ENCODE data around the gene CCDC59. TPM values are rescaled to one million over a fixed set of nuclear protein-coding genes. Genes with fewer than 3 reads are reported as not detected.
A peak's percentile ranks its signal among the peaks of the same experiment; 100 is the strongest.

CCDC59 gene
- polyA plus RNA-seq, 2 of the 4 experiments (the other 2 are of a cell fraction) = 62.0 to 70.4 TPM

GRCh38 chr12:82350161-82350560 lies 8.0 kb downstream of the CCDC59 start:
- Histone ChIP-seq H3K4me2 (no peak overlapping the region), H3K4me3 (no peak overlapping the region), H3K9me3 (no peaks in the 10 kb centered on the region), H3K27ac (no peak overlapping the region), H3K4me1 (no peaks in the 10 kb centered on the region)
- no peak for FAIRE-seq
- DNase-seq (ENCODE audit: low read depth in 1 of 2, low spot score in 1 of 2) = no peak
- whole genome bisulfite sequencing (ENCODE audit: missing lambda C conversion rate) = 93% methylated on average over 3 of the region's 3 CpGs
- ChIA-PET POLR2A (no interaction called here), CTCF (interaction anchor here (1.1 kb wide), 1 partner anchor 8 kb away, joined by 5 read pairs; the partner anchor contains the start of genes CCDC59 and METTL25)
- no peak for TF ChIP-seq HOXB5 (CRISPR knock-in tag; IDR thresholded peaks at IDR 0.05)
- no peak for TF ChIP-seq RFX5 (IDR thresholded peaks at IDR 0.05)
- TF ChIP-seq CEBPB (IDR thresholded peaks at IDR 0.05) = no peak
- no peak for TF ChIP-seq MAZ (IDR thresholded peaks at IDR 0.05; ENCODE audit: borderline replicate concordance, low read depth, low read length)
- no peak for TF ChIP-seq POLR2AphosphoS2 (conservative IDR thresholded peaks at IDR 0.05; ENCODE audit: low read length)
- TF ChIP-seq MYC (IDR thresholded peaks at IDR 0.05; ENCODE audit: borderline replicate concordance, low read length) = no peak
- TF ChIP-seq HES2 (IDR thresholded peaks at IDR 0.05) = no peak
- no peak for TF ChIP-seq SMC3 (IDR thresholded peaks at IDR 0.05)
- peak; percentile 30 to 36; a peak in 2 of 6 replicates for ATAC-seq

GRCh38 chr12:82329508-82329907 lies 28.7 kb downstream of the CCDC59 start:
- H3K9me3 ChIP-seq = no peaks in the 10 kb centered on the region
- no peak for TF ChIP-seq REST (IDR thresholded peaks at IDR 0.05)
- no peak for TF ChIP-seq HOXB13 (CRISPR knock-in tag; IDR thresholded peaks at IDR 0.05; ENCODE audit: low read depth)
- TF ChIP-seq FOSL2 (IDR thresholded peaks at IDR 0.05) = no peak
- TF ChIP-seq FOSL2 (CRISPR knock-in tag; IDR thresholded peaks at IDR 0.05) = no peak
- no peak for TF ChIP-seq HMGXB4 (CRISPR knock-in tag; IDR thresholded peaks at IDR 0.05; ENCODE audit: borderline replicate concordance)
- no peak for TF ChIP-seq JUNB (IDR thresholded peaks at IDR 0.05)
- TF ChIP-seq POLR2AphosphoS2 (conservative IDR thresholded peaks at IDR 0.05; ENCODE audit: low read length) = no peak
- no peak overlapping the region for H3K4me3 ChIP-seq
- no peaks in the 10 kb centered on the region for H3K4me1 ChIP-seq
- no peak overlapping the region for H3K27ac ChIP-seq
- ATAC-seq = no peak
- ChIA-PET POLR2A (no interaction called here), CTCF (interaction anchor here (1.3 to 2.6 kb wide), 2 partner anchors 28 to 685 kb away, joined by 6 read pairs; partner anchors contain the start of genes CCDC59 and METTL25)
- H3K4me2 ChIP-seq = no peak overlapping the region
- no peak for DNase-seq (ENCODE audit: low read depth in 1 of 2, low spot score in 1 of 2)
- FAIRE-seq = no peak
- 12% methylated on average over 1 of the region's 1 CpG for WGBS (ENCODE audit: missing lambda C conversion rate)

GRCh38 chr12:82327861-82328260 lies 30.3 kb downstream of the CCDC59 start:
- WGBS (ENCODE audit: missing lambda C conversion rate) = 44% methylated on average over 1 of the region's 1 CpG
- no peak for FAIRE-seq
- Histone ChIP-seq H3K4me1 (no peaks in the 10 kb centered on the region), H3K4me2 (no peak overlapping the region), H3K27ac (no peak overlapping the region), H3K4me3 (no peak overlapping the region), H3K9me3 (no peaks in the 10 kb centered on the region)
- ATAC-seq = no peak
- ChIA-PET POLR2A (no interaction called here), CTCF (interaction anchor here (2.6 kb wide), 1 partner anchor 30 kb away, joined by 6 read pairs; the partner anchor contains the start of genes CCDC59 and METTL25)
- TF ChIP-seq HEYL (CRISPR knock-in tag; IDR thresholded peaks at IDR 0.05) (no peak), ZNF302 (CRISPR knock-in tag; IDR thresholded peaks at IDR 0.05) (no peak), RCOR1 (IDR thresholded peaks at IDR 0.05; ENCODE audit: low read depth, low read length) (no peak), CEBPB (IDR thresholded peaks at IDR 0.05) (no peak), EHMT2 (IDR thresholded peaks at IDR 0.05; ENCODE audit: low read depth) (no peak), EP300 (IDR thresholded peaks at IDR 0.05) (no peak), CBX8 (IDR thresholded peaks at IDR 0.05) (no peak), CHD4 (IDR thresholded peaks at IDR 0.05; ENCODE audit: borderline replicate concordance) (no peak), FOXS1 (CRISPR knock-in tag; IDR thresholded peaks at IDR 0.05) (no peak), MYC (IDR thresholded peaks at IDR 0.05; ENCODE audit: borderline replicate concordance, low read length) (no peak), HMGXB4 (CRISPR knock-in tag; IDR thresholded peaks at IDR 0.05; ENCODE audit: borderline replicate concordance) (no peak), POLR2AphosphoS2 (conservative IDR thresholded peaks at IDR 0.05; ENCODE audit: low read length) (no peak), FOSB (CRISPR knock-in tag; IDR thresholded peaks at IDR 0.05) (no peak)
- DNase-seq (ENCODE audit: low read depth in 1 of 2, low spot score in 1 of 2) = no peak

All from A549 (cell line).